Peyer's patch (tissue), 4 donors: ENCODE data around the gene MAST4. TPM values are rescaled to one million over a fixed set of nuclear protein-coding genes. Genes with fewer than 3 reads are reported as not detected.
A peak's percentile ranks its signal among the peaks of the same experiment; 100 is the strongest.

Experiments used
- DNase-seq, 3 donors: peaks; one replicate each; pipeline ENCODE4 v3.0.0-alpha.2; 2017 to 2019
- H3K27ac ChIP-seq, 4 donors: fragments of 200-600 bp; sonication (generic); one replicate each; pipeline ENCODE4 v1.5.1; 2016 to 2019
- H3K27me3 ChIP-seq, 2 donors: fragments of 200-600 bp; sonication (generic); one replicate each; pipeline ENCODE4 v1.5.1; 2019
- H3K36me3 ChIP-seq, 3 donors: fragments of 200-600 bp; sonication (generic); one replicate each; pipeline ENCODE4 v1.5.1; 2016 to 2019
- H3K4me1 ChIP-seq, 4 donors: fragments of 200-600 bp; sonication (generic); one replicate each; pipeline ENCODE4 v1.5.1; 2016 to 2019
- H3K4me3 ChIP-seq, 4 donors: fragments of 200-600 bp; sonication (generic); 1 replicate in 3 of 4; 2 replicates in 1 of 4; pipeline ENCODE4 v1.5.1; 2016 to 2019; ENCODE audit warnings: mild to moderate bottlenecking in 1 of 4
- H3K9me3 ChIP-seq, 4 donors: fragments of 200-600 bp; sonication (generic); one replicate each; pipeline ENCODE4 v1.5.1; 2016 to 2019; ENCODE audit warnings: mild to moderate bottlenecking in 1 of 4
- CTCF ChIP-seq, 6 experiments: fragments of 450-650 bp in 4 of 6; fragments of 200-600 bp in 2 of 6; sonication (generic) in 1 of 6; IDR thresholded peaks; one replicate each; pipeline ENCODE4 v1.5.1; 2017 to 2019; ENCODE audit warnings: antibody characterized with exemption in 6 of 6, mild to moderate bottlenecking in 3 of 6, moderate library complexity in 1 of 6
- POLR2A ChIP-seq, 2 donors: fragments of 450-650 bp; IDR thresholded peaks; one replicate each; pipeline ENCODE4 v1.5.1; 2017; ENCODE audit warnings: antibody characterized with exemption in 2 of 2, mild to moderate bottlenecking in 2 of 2, moderate library complexity in 2 of 2
- total RNA-seq, 4 donors: library from RNA; depleted of rRNA; stranded (reverse); fragments of >200 nt; gene quantifications; one replicate each; pipeline ENCODE4 v1.1.0, GENCODE V29; 2016

MAST4 gene
- total RNA-seq, 4 donors from 2014 or later: 20.2 to 23.1 (median 21.4) TPM

- Histone ChIP-seq H3K36me3 (no peaks in the 10 kb centered on the region), H3K4me1 (no peaks in the 10 kb centered on the region), H3K27me3 (no peaks in the 10 kb centered on the region), H3K27ac (no peak overlapping the region), H3K4me3 (no peak overlapping the region), H3K9me3 (no peaks in the 10 kb centered on the region)
- TF ChIP-seq POLR2A (IDR thresholded peaks at IDR 0.05) (no peak), CTCF (IDR thresholded peaks at IDR 0.05) (no peak)
- no peak for DNase-seq
Measured at GRCh38 chr5:67038817-67039603, 442.8 kb downstream of the MAST4 start.

GRCh38 chr5:67042176-67043003 is 446.2 kb downstream of the MAST4 start:
- no peaks in the 10 kb centered on the region for H3K27me3 ChIP-seq
- no peak for TF ChIP-seq POLR2A (IDR thresholded peaks at IDR 0.05)
- no peak for TF ChIP-seq CTCF (IDR thresholded peaks at IDR 0.05)
- H3K36me3 ChIP-seq: no peaks in the 10 kb centered on the region
- no peak overlapping the region for H3K4me3 ChIP-seq
- H3K9me3 ChIP-seq: no peaks in the 10 kb centered on the region
- H3K4me1 ChIP-seq: peaks cover 0 to 18% (median 0%) of the 10 kb centered on the region in 4 donors
- DNase-seq: no peak
- H3K27ac ChIP-seq: no peak overlapping the region

GRCh38 chr5:67043796-67044511 is 447.8 kb downstream of the MAST4 start:
- peaks cover 0 to 22% (median 0%) of the 10 kb centered on the region in 4 donors for H3K4me1 ChIP-seq
- H3K36me3 ChIP-seq: no peaks in the 10 kb centered on the region
- DNase-seq: peak in 1 of 3 donors; percentile 53
- H3K27ac ChIP-seq: no peak overlapping the region
- TF ChIP-seq CTCF (IDR thresholded peaks at IDR 0.05) (no peak), POLR2A (IDR thresholded peaks at IDR 0.05) (no peak)
- no peak overlapping the region for H3K4me3 ChIP-seq
- no peaks in the 10 kb centered on the region for H3K9me3 ChIP-seq
- no peaks in the 10 kb centered on the region for H3K27me3 ChIP-seq

- H3K36me3 ChIP-seq: no peaks in the 10 kb centered on the region
- H3K27ac ChIP-seq: no peak overlapping the region
- TF ChIP-seq CTCF (IDR thresholded peaks at IDR 0.05) (no peak), POLR2A (IDR thresholded peaks at IDR 0.05) (no peak)
- H3K9me3 ChIP-seq: no peaks in the 10 kb centered on the region
- no peaks in the 10 kb centered on the region for H3K27me3 ChIP-seq
- H3K4me3 ChIP-seq: no peak overlapping the region
- no peak for DNase-seq
- peaks cover 0 to 40% (median 2%) of the 10 kb centered on the region in 4 donors for H3K4me1 ChIP-seq
Measured at GRCh38 chr5:67045816-67046740, 449.9 kb downstream of the MAST4 start.
